NCI-H2107 treated with DMSO at 0.1 percent for 48 hours (cell line): Measurements from ENCODE around the gene EPHA3.

Experiments
- DNase-seq: peaks from one replicate; lab custom pipeline; 2025; ENCODE audit not compliant: unreplicated experiment; lab: John Stamatoyannopoulos, UW

Gene EPHA3

DNA sequence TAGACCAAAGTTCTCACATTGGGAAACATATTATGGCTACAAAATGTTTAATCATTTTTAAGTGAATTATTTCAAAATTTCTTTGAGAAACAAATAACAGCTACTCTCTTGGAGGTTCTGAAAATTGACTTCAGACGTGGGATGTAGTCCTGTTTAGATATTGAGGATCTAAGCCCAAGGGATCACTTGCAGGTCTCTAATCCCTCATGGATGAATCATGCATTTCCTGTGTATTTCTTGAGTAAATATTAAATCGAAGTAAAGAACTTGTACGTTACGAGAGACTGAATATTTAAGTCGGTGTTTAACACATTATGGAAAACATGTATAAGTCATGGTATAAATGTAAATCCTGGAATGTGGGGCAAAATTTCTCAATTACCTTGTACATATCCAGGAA, 119.8 kb downstream of the EPHA3 start:
- no peak for DNase-seq

DNA sequence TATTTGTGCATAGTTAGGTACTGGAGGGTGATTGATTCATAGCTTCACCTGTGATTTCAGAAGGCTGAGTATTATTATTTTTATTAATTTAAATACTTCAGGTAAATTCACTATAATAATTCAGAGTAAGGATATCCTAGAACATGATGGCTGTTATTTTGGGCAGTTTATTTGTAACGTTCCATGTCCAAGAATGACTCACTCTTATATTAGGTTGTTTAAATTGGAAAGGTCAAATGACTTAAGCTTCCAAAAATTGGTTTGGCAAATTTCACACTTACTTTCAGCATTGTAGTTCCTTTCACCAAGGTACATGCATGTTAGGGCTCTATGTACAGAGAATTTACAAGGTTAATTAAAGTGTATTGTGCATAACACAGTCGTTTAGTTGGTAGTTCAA, 120.2 kb downstream of the EPHA3 start:
- no peak for DNase-seq

DNA sequence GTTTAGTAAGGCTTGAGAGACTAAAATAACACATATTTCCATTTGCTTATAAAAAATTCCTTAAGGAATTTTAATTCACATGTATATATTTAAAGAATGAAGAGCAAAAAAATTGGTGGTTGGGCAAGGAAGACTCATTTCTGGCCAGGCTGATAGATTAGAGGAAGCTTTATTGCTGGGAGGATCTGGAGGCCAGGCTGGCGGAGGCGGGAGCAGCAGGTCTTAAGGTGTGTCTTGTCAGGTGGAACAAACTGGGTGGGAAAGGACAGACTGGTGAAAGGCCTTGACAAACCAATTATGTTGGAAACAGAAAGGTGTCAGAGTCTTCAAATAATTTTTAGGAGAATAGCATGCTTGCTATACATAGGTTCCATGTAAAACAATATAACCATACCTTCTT, 124.7 kb downstream of the EPHA3 start:
- DNase-seq: no peak

DNA sequence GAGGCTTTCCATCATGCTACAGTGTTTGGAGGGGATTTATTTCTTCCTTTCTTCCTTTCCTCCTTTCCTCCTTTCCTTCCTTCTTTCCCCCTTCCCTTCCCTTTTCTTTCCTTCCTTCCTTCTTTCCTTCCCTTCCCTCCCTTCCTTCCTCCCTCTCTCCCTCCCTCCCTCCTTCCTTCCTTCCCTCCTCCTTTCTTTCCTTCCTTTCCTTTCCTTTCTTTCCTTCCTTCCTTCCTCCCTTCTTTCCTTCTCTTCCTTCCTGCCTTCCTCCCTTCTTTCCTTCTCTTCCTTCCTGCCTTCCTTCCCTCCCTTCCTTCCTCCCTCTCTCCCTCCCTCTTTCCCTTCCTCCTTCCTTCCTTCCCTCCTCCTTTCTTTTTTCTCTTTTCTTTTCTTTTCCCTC, 127.2 kb downstream of the EPHA3 start:
- DNase-seq: no peak

DNA sequence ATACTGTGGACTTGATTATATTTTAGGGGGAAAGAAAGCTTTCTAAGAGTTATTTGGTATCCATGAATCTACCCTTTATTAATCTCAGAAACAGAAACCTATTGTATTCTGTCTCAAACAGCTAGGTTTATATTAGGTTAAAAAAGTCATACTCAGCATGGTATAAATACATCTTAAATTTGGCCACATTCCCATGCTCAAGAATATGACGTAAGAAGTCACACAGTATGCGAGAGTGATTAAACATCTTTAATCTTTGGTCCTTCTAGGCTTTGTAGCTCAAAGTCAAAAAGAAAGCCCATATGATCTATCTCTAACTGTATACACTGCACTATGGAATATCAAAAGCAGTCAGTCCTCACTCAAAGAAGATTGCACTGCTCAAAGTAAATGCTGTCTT, 131.4 kb downstream of the EPHA3 start:
- no peak for DNase-seq

DNA sequence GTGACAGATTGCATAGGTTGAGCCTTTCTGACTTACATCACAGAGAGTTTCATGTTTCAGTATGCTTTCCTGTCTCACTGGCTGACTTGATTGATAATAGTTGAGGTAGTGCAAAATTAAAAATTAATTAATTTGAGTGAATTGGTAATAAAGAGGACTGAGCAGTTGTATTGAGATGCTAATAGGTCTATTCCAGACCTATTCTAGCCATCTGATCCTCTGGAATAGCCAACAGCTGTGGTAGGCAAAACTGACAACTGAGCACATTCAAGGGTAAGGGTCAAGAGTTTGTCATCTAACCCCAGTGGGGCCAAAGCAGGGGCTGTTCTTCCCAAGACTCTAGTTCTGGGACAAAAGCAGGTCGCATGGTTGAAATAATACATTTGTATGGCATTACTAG, 132.4 kb downstream of the EPHA3 start:
- DNase-seq: no peak

DNA sequence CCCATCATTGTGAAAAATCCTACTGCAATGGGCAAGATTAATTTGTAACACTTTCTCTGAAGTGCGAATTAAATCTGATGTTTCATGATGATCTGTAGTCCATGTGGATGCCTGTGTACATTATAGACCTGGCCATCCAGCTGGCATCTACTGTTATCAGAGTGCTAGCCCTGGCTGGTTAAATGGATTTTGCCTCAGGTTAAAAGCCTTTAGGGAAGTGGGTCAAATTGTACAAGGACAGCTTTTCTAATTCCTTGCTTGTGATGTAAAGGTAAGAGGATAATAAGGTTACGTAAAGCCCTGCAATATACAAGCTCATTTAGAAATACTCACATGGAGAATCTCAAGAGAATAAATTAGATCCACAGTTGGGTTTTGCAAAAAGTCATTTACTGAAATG, 138.2 kb downstream of the EPHA3 start:
- no peak for DNase-seq

DNA sequence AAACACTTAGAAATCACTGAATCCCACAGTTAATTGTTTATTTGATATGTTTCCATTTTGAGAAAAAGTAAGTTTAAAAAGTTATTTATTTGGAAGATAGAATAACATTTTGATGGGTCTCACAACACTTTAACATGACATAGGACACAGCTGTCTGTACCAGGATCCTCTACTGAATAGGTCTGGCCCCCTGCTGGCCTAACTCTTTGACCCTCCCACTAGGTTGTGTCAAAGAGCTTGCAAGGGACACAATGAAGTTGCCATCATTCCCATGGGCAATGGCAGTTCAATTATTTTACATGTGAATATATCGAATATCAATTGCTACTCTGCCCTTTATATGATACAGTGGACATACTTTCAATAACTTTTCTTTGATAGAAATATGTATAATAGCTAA, 138.9 kb downstream of the EPHA3 start:
- no peak for DNase-seq

DNA sequence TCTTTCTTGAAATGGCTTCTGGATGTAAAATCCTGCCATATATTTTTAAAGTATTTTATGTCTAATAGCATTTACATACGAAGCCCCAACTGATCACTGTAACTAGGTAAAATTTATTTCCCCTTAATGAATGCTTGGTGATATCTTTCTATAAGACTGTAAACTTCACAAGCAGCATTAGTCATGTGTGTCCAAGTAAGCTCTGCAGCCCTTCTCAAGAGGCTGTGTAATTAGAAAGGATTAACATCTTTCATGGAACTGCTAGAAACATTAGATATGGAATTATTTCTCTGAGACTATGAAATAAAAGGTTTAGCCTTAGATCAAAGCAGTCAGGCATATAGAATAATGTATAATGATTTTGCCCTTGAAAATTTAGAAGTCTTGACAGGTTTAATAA, 143.3 kb downstream of the EPHA3 start:
- DNase-seq: no peak

DNA sequence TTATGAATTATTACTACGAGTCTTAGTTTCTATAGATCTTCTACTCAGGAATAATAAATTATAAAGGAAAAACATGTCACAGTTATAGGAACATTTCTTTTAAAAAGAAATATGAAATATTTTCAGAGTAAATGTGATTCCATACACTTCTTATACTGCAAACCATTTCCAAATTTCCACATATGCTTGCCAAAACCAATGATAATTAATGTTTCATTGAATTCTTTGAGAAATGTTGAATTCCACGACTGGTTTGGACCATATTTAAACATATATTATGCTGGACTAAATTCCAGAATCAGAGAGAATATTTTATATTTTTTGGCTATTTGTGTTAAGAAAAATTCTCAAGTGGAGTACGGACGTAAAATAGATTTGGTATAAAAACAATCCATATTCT, 144.6 kb downstream of the EPHA3 start:
- DNase-seq: no peak

DNA sequence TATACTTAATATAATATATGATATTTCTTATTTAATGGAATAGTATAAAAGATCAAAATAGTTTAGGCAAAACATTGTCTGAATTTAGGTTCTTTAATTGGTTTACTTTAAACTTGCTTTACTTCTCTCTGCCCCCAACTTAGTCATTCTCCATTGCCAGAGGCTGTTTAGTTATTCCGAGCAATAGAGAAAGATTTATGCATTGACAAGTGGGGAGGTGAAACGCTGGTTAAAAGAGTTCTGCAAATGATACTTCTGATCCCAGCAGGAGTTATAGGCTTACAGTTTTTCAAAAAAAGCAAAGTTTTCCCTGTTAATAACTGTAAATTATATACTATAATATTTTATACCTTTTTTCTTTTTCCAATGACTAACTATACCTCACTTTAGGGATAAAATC, 145.4 kb downstream of the EPHA3 start:
- no peak for DNase-seq

DNA sequence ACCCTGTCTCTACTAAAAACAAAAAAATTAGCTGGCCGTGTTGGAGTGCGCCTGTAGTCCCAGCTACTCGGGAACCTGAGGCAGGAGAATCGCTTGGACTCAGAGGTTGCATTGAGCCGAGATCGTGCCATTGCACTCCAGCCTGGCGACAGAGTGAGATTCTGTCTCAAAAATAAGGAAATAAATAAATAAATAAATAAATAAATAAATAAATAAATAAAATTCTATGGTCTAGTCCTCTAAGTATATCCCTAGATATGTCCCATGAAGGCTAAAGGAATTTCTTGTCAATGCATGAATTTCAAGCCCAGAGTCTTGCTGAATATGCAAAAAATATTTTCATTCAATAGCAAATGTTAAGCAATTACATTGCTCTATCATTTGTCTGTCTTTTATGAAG, 149.0 kb downstream of the EPHA3 start:
- DNase-seq: no peak

DNA sequence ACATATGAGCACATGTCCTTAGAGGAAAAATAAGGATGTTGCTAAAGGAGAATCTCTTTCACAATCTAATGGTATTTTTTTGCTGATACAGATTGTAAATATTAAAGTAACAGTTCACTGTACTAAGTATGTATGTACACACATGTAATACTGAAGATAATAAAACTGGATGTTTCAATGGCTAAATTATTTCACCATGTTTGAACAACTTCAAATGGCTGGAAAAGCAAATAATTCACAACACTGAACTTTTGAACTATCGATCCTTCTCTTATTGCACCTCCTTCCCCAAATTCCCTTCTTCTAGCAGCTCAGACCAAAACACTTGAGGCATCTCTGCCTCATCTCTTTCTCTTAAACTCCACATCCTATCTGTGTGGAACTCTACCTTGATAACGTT, 149.5 kb downstream of the EPHA3 start:
- no peak for DNase-seq

DNA sequence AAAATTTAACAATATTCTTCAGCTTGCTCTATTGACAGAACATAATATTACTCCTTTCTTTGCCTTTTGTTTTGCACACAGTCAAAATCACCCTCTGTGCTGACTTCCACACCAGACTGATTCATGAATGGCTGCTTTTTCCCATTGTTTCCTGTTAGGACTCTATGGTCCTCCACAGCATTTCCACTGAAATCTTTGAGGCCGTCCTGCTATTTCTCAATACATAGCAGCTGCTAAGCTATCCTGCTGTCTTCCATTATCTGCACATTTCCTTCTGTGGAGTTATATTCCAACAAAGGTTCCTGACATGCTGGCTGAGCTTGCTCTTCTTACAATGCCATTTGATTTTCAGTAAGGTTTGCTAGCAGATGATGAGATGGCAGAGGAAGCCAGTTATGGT, 153.3 kb downstream of the EPHA3 start:
- DNase-seq: no peak

DNA sequence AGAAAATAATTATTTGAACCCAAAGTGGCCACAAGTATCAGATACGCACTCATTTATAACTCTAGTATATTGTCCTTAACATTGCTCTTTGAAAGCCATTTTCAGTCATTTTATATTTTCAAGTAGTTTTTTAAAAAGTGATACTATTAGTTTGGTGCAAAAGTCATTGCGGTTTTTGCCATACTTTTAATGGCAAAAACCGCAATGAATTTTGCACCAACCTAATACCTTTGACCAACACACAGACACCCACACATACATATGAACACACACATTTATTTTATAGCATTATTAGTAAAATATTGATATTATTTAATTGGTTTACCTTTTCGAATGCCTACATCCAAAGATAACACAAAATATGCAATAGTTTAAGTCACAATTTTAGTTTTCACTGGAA, 154.3 kb downstream of the EPHA3 start:
- DNase-seq: no peak

DNA sequence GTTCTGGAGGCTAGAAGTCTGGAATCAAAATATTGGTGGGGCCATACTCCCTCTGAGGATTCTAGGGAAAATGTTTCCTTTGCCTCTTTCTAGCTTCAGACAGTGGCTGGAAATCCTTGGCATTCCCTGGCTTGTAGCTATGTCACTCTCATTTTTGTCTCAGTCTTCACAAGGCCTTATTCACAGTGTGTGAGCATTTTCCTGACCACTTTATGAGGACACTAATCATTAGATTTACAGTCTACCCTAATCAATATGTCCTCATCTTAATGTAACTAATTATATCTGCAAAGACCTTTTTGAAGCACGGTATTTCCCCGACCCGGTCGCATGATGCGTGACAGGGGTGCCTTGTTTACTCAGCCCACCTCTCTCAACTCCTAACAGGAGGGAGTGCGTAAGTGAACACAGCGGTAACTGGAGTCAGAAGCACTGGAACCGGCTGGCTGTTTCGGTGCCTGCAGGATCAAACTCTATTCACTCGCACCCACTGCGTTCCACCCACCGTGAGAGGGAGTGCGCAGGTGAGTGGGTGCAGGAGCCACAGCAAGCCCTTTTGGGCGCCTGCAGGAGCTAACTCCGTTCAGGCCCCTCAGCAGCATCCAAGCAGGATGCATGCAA, 155.0 kb downstream of the EPHA3 start:
- DNase-seq: no peak

DNA sequence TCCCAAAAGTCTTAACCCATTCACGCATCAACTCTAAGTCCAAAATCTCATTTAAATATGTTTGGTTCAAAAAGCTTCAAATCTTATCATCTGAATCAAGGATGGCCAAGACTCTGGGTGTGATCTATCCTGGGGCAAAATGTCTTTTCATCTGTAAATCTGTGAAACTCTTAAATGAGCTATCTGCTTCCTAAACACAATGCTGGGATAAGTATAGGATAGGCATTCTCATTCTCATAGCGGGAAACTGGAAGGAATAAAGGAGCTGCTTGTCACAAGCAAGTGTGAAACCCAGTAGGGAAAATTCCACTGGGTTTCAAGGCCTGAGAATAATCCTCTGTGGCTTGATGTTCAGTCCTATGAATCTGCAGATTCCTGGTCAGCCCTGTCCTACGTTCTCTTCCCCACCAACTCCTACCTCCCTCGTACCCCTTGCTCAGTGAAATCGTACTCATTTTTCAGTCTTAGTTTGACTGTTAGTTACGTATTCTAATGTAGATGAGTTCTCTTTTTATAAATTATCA, 156.7 kb downstream of the EPHA3 start:
- DNase-seq: no peak

DNA sequence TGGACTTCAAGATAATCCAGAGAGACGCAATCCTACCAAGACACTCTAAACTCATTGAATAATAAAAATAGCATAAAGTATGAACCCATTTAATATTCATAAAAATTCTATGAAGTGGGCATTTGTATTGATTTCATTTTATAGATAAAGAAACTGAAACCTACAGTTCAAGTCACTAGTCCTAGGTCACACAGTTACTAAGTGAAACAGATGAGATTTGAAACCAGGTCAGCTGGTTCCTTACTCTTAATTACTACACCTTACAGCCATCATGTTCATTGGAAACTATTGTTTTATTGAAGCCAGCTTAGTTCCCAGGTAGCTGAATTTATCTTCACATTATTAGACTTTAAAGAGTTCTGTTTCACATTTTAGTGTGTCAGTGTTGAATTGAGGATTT, 158.7 kb downstream of the EPHA3 start:
- DNase-seq: no peak

DNA sequence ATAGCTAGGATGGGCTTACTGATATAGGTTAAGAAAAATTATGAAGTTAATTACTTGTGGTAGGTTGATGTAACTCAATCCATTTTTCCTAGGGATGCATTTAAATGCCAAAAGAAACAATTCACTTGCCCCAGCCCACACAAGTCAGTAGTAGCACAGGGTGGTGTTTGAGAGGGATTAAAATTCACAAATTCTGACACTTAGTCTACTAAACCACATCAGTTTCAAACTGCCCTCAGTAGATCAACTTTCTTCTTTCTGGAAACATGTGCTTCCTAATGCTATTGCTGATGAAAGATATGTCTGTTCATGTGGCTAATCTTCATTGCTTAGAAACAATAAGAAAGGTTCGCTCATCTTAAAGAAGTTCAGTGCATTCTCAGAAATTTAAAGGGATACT, 160.6 kb downstream of the EPHA3 start:
- DNase-seq: no peak

DNA sequence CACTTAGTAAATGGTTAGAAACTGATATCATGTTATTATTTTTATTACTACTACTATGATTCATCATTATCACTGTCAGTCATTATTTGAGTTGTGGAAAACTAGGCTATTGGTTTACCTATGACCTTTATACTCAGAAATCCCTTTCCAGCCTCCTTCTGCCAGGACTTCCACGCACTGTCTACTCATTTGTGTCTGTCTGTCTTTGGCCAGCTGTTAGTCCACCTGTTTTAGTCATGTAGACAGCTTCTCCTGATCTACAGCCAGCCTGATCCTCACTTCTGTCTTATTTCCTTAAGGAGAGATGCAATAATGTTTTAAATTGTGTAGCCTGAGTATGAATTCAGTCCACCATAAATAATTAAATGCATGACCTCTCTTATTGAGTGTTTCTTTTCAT, 162.8 kb downstream of the EPHA3 start:
- DNase-seq: no peak

DNA sequence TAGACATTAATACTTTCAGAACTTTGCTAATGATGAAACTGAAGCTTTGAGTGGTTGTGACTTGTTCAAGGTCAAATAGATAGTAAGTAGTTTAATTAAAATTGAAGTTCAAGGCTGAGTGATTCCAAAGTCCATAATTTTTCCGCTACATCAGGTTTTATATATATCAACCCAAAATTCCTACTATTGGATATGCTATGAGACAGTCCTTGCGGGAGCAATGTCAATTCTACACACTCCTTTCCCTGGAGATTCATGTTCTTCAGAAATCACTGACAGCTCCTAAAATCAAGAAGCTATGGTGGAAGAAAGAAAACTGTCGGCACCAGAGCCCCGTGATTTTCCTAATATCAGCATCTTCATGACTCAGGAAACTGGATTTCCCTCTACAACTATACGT, 167.6 kb downstream of the EPHA3 start:
- no peak for DNase-seq

DNA sequence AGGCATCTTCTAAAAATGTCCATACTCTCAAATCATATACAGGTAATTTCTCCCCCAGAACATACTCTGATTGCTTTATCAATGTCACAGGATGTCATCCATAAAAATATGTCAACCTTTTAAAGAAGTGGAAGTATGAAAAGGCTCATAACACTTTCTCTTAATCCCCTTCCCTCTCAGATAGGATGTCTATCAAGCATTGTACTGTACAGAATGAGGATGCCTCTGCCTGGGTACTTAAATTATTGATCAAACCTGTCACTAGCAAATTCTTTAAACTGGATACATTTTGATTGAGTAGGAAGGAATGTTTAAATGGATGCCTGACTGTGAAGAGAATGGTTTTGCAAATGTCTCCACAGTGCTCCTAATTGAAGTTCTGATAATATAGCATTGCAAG, 168.7 kb downstream of the EPHA3 start:
- no peak for DNase-seq

DNA sequence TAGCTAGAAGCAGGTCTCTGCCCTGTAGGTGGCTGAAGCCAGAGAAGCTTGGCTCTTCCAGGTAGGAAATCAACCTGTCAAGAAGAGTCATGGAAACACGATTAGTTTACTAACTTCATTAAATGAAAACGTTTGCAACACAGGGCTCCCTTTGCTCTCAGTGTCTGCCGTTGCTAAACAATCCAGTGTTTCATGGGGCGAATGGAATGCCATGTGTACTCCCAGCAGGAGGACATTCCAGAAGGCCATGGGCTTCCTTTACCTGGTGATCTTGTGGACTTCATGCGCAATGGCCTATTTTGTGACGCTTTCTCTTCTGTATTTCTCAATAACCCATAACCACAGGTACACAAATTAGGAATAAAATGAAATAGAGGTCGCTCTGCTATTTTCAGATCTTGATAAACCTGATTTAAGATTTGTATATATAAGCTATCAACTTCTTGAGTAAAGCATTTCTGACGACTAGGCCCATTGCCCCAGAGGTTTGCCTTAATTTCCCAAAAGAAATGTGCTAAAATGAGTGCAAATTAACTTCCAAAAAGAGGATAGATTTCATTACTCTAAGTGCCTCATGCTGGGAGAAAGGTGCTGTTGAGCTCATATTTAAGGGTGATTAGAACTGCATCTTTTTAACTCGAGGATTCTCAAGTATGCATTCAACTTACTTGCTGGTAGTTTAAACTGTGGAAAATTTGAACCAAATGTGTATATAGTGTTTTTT, 171.0 kb downstream of the EPHA3 start:
- no peak for DNase-seq
